GM21447 (cell line): Measurements from ENCODE around the gene TGFBRAP1.

ENCODE experiments used
- ATAC-seq: cut with Tn5 transposase; IDR thresholded peaks from one replicate; pipeline ENCODE4 v1.9.1; 2021; ENCODE audit not compliant: unreplicated experiment

The TGFBRAP1 gene

DNA sequence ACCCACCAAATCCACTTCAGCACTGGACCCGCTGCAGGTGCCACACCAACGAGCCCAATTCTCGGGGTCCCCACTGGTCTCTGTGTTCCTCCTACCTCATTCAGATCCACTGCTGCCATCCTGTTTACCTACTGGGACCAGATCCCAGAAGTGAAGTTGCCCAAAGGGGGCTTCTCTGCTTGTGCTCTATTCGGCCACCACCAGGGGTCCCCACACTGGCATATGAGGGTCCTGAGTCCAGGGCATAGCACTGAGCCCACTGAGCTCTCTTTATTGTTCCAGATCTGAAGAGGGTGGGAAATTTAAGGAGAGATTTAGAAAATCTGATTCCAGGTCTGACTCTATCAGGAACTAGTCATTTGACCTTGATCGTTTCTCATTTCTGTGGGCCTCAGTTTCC is 85.6 kb downstream of the TGFBRAP1 start:
- no peak for ATAC-seq

DNA sequence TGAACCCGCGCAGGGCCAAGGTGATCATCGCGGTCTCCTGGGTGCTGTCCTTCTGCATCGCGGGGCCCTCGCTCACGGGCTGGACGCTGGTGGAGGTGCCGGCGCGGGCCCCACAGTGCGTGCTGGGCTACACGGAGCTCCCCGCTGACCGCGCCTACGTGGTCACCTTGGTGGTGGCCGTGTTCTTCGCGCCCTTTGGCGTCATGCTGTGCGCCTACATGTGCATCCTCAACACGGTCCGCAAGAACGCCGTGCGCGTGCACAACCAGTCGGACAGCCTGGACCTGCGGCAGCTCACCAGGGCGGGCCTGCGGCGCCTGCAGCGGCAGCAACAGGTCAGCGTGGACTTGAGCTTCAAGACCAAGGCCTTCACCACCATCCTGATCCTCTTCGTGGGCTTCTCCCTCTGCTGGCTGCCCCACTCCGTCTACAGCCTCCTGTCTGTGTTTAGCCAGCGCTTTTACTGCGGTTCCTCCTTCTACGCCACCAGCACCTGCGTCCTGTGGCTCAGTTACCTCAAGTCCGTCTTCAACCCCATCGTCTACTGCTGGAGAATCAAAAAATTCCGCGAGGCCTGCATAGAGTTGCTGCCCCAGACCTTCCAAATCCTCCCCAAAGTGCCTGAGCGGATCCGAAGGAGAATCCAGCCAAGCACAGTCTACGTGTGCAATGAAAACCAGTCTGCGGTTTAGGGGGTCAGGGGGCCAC is 87.1 kb downstream of the TGFBRAP1 start:
- ATAC-seq, result no peak

DNA sequence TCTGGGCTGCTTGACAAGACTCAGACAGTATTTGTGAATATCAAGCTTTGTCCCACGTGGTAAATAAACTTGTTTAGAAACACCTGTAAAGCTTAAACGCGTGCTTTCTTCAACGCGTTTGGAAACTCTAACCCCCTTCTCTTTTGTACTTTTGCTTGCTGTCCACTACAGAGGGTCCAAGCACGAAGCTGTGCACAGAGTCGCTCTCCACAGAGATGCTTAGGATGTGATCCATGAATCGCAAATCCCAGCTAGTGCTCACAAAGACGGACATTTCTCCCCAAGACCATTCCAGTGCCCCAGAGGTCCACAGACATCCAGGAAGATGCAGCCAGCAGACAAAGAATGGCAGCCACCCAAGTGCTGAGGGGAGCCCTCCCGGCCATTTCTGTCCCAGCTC is 88.1 kb downstream of the TGFBRAP1 start, which contains the start of gene GPR45:
Gene GPR45, plus strand, starts transcription at position 301 of the 400 bp plus-strand sequence. CDS start 116 bp downstream, outside the sequence.
- no peak for ATAC-seq

DNA sequence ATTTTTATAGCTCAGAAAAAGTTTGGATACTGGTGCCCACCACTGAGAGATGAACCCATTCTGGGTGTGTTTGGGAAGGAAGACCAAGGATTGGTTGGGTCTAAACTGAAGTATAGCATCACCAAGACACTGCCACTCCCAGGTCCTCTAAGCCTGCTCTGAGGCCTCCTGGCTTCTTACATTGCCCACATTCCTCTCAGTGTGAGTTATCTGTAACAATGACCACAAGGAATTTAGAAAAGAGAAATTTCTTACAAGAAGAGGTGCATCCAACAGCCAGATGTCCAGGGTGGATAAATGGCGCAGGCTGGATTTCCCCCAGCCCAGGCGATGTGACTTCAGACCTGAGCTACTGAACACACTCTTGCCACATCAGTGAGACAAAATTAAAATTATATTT is 89.6 kb downstream of the TGFBRAP1 start:
- no peak for ATAC-seq

DNA sequence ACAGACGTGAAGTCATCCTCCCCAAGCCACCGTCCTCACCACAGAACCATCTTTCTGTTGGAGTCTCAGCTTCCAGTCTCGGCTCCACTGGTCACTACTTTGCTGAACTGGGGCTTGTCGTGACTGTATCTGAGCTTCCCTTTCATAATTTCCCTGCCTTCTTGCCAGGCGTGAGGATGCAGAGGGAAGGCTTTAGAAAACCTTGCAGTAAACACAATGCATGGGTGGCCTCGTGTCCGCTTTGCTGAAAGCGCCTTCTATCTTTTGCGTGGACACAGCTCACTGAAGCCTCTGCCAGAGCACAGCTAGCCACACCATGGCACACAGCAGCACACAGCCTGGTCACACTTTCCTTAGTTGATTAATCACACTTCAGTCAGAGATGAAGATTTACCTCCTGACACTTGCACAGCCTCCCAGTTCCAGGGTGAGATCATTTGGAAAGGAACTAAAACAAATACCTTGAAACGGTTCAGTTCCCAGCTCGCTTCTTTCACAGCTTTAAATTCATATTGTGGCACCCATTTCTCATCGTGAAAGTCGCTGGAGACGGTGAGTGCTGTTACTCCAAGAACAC is 90.8 kb downstream of the TGFBRAP1 start:
- ATAC-seq, result no peak

DNA sequence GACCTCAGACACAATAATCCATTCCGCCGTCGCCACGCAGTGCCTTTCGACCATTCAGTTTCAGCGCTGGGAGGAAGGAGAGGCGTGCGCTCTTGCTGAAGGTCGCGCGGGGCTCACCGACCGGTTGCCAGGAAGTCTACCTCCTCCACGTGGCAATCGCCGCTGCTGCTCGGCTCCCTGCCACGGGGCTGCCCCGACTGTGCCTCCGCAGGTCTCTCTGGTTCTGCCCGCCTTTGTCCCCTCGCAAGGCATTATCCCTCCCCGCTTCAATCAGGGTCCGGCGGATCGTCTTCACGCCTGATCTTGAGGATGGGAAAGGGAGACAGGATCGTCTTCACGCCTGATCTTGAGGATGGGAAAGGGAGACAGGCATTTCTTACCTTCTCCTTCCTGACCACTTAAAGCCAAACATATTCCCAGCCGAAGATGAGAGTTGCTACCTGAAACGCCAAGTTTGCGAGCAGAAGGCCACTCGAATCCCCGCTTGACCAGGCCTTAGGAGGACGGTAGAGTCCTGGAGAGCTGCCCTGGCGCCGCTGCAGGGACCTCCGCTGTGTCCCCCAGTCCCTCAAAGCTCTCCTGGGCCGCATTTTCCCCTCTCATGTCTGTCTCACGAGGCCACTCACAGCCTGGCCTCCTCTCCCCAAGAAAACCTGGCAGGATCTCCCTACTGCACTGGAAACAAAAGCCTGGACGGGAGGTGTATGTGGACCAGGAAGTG is 92.3 kb downstream of the TGFBRAP1 start:
- no peak for ATAC-seq

DNA sequence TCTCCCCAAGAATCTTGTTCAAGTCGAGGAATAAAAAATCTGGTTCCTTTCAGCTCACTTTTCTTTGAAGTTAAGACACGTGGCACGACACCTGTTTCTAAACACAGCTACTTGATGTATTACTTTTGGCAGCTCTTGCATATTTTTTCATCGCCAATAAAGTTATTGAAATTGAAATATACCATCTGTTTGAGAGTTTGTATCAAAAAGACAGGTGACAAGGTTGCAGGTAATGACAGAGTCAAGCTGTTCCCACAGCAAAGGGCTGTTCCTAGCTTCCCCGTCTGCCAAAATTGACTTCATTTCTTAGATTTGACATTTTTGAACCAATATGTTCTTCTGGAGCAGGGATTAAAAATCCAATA is 93.5 kb downstream of the TGFBRAP1 start:
- no peak for ATAC-seq

DNA sequence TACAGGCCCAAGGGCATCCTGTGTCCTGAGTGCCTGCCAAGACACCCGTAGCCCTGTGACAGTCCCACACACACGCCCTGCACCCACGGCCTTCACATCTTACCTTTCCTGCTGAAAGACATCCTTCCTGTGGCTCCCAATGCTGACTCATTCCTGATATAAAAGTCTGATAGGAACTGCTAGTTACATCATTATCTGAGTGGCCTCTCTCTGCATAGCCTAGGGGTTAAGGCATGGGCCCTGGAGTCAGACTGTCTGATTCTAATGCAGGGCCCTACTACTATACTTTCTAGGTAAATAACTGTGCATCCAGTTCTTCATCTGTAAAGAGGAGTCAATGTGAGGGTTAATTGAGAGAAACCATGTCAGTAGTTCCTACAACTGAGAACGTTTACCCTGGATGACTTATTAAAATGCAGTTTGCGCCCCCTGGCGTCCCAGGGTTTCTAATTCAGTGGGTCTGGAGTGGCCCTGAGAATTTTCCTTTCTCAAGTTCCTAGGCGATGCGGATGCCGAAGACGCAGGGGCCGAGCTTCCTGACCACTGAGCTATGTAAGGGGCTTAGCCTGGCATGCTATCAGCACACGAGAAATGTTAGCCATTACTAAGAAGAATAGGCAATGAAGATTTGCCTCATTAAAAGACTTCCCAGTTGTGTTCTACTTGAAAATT is 94.0 kb downstream of the TGFBRAP1 start:
- peak; percentile 63 for ATAC-seq

DNA sequence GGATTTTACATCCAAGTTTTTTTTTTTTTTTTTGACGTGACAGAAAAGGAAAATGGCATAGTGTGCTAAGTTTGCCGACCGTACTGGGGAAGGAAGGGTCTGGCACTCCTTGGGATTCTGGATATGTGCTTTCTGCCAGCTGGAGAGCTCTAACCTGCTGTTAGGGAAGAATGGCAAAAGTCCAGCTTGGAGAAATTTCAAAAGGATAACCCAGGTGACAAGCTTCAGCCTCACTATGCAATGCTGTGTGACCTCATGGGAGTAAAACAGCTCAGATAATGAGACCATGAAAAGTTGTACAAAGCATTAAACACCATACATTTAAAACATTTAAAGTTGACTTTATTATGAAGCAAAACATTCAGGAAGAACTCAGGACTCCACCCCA is 98.3 kb downstream of the TGFBRAP1 start:
- no peak for ATAC-seq

DNA sequence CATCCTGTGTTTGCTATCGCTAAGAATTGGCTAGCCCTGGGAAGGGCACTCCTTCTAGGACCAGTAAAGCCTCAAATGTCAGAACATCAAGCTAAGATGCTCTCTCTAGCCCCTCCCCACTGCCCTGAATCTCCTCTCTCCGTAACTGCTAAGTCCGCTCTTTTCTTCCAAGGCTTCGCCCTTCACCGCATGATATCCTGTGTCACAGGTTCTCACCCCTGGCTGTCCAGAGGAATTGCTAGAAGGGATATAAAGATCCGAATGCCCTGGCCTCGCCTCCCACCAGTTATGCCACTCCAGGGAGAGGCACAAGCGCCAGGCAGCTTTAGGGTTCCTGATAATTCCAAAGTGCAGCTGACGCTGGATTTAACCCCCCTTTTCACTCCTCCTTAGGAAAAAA is 105.1 kb downstream of the TGFBRAP1 start:
- ATAC-seq, result no peak

DNA sequence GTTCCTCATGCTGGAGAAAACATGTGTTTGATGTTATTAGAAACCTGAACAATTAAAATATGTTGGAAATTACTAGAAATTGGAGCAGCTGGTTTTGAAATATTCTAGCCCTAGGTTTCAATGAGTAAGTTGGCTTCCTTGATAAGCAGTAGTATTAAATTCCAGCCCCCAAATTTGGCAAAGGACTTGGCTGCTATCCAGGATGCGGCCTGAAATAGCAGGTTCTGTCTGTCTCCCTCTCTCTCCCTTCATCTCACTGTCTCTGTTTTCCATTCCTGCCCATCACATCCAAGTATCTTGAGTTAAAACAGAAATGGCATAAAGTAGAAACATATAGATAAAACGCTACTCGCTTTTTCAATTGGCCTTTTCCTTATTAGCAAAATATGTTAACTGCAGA is 108.9 kb downstream of the TGFBRAP1 start:
- ATAC-seq, result no peak

DNA sequence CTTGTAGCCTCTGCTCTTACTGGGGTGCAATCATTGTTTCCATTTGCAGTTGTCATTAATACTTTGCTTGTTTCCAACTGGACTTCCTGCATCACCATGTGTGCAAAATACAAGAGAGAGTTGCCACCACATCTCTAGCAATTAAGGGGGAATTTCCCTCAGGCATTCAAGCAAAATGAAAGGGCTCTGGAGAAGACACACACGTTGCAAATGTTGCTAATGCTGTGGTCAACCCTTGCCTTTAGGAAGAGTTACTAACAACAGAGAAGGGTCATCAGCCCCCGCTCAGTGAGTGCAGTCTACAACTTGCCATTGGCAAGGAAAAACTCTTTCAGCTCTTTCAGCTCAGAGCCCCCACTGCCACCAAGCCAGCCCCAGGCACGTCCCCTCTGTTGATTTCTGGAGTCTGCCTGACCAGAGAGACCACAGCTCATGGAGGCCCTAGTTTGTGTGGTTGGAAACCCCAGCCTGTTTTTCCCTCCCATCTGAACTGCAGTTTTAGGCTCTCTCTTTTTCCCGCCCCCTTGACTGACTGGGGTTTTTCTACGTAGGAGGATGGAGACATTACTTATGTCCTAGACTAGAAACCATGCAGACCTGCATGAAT is 113.8 kb downstream of the TGFBRAP1 start:
- no peak for ATAC-seq
